Measurements from ENCODE around the gene PWWP2B. TPM values are rescaled to one million over a fixed set of nuclear protein-coding genes. Genes with fewer than 3 reads are reported as not detected.

PWWP2B gene
- total and polyA plus RNA-seq, 2 experiments from 2014 or later = 2.3 to 12.8 TPM

GRCh38 chr10:132357286-132358058, 39.5 kb upstream of the PWWP2B start:
- ATAC-seq (no peak), DNase-seq (ENCODE audit: low spot score) (no peak)
- Mint-ChIP-seq H3K27ac (no peak overlapping the region), H3K9me3 (no peaks in the 10 kb centered on the region; the same call in 2 of the 3 replicates), H3K4me3 (no peak overlapping the region), H3K36me3 (ENCODE audit: low read depth) (peaks cover 3% of the 10 kb centered on the region; the same call in 1 of the 3 replicates), H3K4me1 (peaks cover 8% of the 10 kb centered on the region), H3K27me3 (ENCODE audit: insufficient read depth, low read depth, poor library complexity) (peaks cover 15% of the 10 kb centered on the region)
- H3K27me3 ChIP-seq (ENCODE audit: insufficient read depth) = no peaks in the 10 kb centered on the region
- H3F3A ChIP-seq (replicated peaks; ENCODE audit: low read depth) = no peaks in the 10 kb centered on the region
- H3K9me2 ChIP-seq (ENCODE audit: insufficient read depth) = no peaks in the 10 kb centered on the region
- H3K4me3 ChIP-seq = no peak overlapping the region
- no peaks in the 10 kb centered on the region for H3K36me3 ChIP-seq (ENCODE audit: insufficient read depth)
- no peaks in the 10 kb centered on the region for H3K79me2 ChIP-seq (replicated peaks; ENCODE audit: insufficient read depth)
- H4K20me1 ChIP-seq (replicated peaks; ENCODE audit: insufficient read depth) = no peaks in the 10 kb centered on the region
- H2AFZ ChIP-seq = no peak overlapping the region
- H3K4me1 ChIP-seq (ENCODE audit: insufficient read depth) = no peaks in the 10 kb centered on the region
- H3K4me2 ChIP-seq = no peak overlapping the region
- TF ChIP-seq CREB1 (CRISPR knock-in tag; IDR thresholded peaks at IDR 0.05; ENCODE audit: low read depth) (no peak), CTCF (conservative IDR thresholded peaks at IDR 0.05; ENCODE audit: low read depth in 2 of 2) (no peak), ZNF462 (CRISPR knock-in tag; IDR thresholded peaks at IDR 0.05) (no peak), ETS1 (IDR thresholded peaks at IDR 0.05) (no peak), STAT1 (IDR thresholded peaks at IDR 0.05; ENCODE audit: unreplicated experiment) (no peak), NANOG (IDR thresholded peaks at IDR 0.05; ENCODE audit: borderline replicate concordance) (no peak), ZNF331 (CRISPR knock-in tag; IDR thresholded peaks at IDR 0.05; ENCODE audit: low read depth) (no peak), POLR2AphosphoS5 (IDR thresholded peaks at IDR 0.05; ENCODE audit: low read depth) (no peak), ZNF114 (CRISPR knock-in tag; IDR thresholded peaks at IDR 0.05) (no peak), EZH2 (IDR thresholded peaks at IDR 0.05; ENCODE audit: low read depth, unreplicated experiment) (no peak), JUNB (IDR thresholded peaks at IDR 0.05; ENCODE audit: unreplicated experiment) (no peak), EZH2phosphoT487 (IDR thresholded peaks at IDR 0.05; ENCODE audit: unreplicated experiment) (no peak)
- TF ChIP-seq, protein P1, sequence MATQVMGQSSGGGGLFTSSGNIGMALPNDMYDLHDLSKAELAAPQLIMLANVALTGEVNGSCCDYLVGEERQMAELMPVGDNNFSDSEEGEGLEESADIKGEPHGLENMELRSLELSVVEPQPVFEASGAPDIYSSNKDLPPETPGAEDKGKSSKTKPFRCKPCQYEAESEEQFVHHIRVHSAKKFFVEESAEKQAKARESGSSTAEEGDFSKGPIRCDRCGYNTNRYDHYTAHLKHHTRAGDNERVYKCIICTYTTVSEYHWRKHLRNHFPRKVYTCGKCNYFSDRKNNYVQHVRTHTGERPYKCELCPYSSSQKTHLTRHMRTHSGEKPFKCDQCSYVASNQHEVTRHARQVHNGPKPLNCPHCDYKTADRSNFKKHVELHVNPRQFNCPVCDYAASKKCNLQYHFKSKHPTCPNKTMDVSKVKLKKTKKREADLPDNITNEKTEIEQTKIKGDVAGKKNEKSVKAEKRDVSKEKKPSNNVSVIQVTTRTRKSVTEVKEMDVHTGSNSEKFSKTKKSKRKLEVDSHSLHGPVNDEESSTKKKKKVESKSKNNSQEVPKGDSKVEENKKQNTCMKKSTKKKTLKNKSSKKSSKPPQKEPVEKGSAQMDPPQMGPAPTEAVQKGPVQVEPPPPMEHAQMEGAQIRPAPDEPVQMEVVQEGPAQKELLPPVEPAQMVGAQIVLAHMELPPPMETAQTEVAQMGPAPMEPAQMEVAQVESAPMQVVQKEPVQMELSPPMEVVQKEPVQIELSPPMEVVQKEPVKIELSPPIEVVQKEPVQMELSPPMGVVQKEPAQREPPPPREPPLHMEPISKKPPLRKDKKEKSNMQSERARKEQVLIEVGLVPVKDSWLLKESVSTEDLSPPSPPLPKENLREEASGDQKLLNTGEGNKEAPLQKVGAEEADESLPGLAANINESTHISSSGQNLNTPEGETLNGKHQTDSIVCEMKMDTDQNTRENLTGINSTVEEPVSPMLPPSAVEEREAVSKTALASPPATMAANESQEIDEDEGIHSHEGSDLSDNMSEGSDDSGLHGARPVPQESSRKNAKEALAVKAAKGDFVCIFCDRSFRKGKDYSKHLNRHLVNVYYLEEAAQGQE (IDR thresholded peaks at IDR 0.05; ENCODE audit: unreplicated experiment) = no peak
- no peak overlapping the region for H3K27ac ChIP-seq (ENCODE audit: low read depth)
